A673 (cell line): ENCODE data around the gene ABI3.

Source experiments
- CTCF ChIP-seq: fragments of 300-800, 200-600 bp; sonication (generic); conservative IDR thresholded peaks from 2 replicates; pipeline ENCODE4 v1.5.1; 2017; ENCODE audit warnings: low read depth, mild to moderate bottlenecking, antibody characterized with exemption, low read length, moderate library complexity, mixed read lengths
- EZH2 ChIP-seq: fragments of 200-600 bp; sonication (generic); IDR thresholded peaks from 2 replicates; pipeline ENCODE4 v1.6.1; 2017; ENCODE audit warnings: borderline replicate concordance, low read depth, mild to moderate bottlenecking, mixed read lengths, antibody characterized with exemption, low read length; ENCODE audit not compliant: poor library complexity, severe bottlenecking

GRCh38 chr17:49269356-49269755 is 58.8 kb downstream of the ABI3 start:
- no peak for TF ChIP-seq CTCF
- TF ChIP-seq EZH2, result no peak
